ENCODE results near the gene TLR8.

DNA sequence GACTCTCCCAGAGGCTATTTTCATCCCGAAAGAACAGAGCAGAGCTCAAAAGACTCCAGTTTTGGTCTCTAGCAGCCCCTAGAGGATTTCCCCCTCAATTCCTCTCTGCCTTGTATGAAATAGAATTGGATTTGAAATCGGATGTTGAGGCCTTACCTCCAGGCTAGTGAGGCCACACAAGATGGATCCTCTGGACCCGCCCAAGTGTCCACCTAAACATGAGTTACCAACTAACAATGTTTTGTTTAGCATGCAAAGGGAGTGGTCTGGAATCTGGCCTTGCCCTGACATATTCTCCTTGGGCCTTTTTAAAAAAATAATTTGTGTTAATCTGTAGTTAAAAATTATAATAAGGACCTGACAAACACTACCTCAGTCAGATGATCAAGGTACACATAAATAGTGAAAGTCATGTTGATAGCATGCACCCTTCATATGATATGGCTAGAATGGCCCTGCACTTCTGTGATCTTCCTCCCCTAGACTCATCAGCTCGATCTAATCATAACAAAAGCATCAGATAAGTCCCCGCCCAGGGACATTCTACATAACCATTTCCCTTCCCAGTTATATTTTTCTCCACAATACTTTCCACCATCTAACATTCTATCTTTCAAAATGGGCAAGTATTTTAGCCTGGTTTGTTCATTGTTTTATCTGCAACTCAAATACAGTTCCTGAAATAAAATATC is 6.5 kb downstream of the TLR8 start:
- TF ChIP-seq, protein P1, sequence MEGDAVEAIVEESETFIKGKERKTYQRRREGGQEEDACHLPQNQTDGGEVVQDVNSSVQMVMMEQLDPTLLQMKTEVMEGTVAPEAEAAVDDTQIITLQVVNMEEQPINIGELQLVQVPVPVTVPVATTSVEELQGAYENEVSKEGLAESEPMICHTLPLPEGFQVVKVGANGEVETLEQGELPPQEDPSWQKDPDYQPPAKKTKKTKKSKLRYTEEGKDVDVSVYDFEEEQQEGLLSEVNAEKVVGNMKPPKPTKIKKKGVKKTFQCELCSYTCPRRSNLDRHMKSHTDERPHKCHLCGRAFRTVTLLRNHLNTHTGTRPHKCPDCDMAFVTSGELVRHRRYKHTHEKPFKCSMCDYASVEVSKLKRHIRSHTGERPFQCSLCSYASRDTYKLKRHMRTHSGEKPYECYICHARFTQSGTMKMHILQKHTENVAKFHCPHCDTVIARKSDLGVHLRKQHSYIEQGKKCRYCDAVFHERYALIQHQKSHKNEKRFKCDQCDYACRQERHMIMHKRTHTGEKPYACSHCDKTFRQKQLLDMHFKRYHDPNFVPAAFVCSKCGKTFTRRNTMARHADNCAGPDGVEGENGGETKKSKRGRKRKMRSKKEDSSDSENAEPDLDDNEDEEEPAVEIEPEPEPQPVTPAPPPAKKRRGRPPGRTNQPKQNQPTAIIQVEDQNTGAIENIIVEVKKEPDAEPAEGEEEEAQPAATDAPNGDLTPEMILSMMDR (IDR thresholded peaks at IDR 0.05) = no peak
- TF ChIP-seq ZFX (IDR thresholded peaks at IDR 0.05; ENCODE audit: borderline replicate concordance) = no peak
